ENCODE data around the gene EXOC8.

DNA sequence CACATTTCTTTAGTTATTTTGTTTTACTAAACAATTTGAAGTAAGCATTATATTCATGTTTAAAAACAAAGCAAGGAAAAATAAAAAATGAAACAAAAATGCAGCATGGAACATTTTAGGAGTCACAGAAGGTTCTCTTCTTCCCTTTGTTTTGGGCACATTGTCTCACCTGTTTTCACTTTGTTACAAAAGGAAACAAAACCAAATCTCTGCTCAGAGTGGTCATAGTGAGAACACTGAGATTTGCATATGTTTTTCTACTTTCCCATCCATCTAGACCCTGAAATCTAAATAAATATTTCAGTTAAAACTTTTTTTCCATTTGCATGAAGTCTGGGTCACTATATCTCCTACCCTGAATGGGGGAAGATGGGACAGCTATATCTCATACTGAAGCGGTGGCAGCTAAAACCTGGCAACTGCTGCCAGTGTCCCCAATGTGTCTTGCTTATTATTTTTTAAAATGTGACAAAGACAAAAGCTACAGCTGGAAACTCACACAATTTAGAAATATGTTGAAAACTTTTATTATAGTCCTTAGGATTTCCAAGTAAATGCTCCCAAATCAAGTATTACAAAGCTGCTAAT is 3.5 kb downstream of the EXOC8 start:
- TF ChIP-seq, protein P1, sequence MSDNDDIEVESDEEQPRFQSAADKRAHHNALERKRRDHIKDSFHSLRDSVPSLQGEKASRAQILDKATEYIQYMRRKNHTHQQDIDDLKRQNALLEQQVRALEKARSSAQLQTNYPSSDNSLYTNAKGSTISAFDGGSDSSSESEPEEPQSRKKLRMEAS (IDR thresholded peaks at IDR 0.05), result no peak
- TF ChIP-seq EP300 (IDR thresholded peaks at IDR 0.05; ENCODE audit: borderline replicate concordance) (no peak), YY1 (IDR thresholded peaks at IDR 0.05; ENCODE audit: low read depth) (no peak), NFIC (IDR thresholded peaks at IDR 0.05) (no peak), CREB1 (IDR thresholded peaks at IDR 0.05; ENCODE audit: low read depth) (no peak), CEBPB (IDR thresholded peaks at IDR 0.05) (no peak), TAF1 (IDR thresholded peaks at IDR 0.05; ENCODE audit: low read depth) (no peak), ZBTB7A (IDR thresholded peaks at IDR 0.05; ENCODE audit: low read depth) (no peak), TCF12 (IDR thresholded peaks at IDR 0.05; ENCODE audit: low read depth) (no peak), EGR1 (IDR thresholded peaks at IDR 0.05) (no peak), FOXM1 (IDR thresholded peaks at IDR 0.05; ENCODE audit: borderline replicate concordance, low read depth) (no peak), TEAD4 (IDR thresholded peaks at IDR 0.05) (no peak)
- TF ChIP-seq, protein P2, sequence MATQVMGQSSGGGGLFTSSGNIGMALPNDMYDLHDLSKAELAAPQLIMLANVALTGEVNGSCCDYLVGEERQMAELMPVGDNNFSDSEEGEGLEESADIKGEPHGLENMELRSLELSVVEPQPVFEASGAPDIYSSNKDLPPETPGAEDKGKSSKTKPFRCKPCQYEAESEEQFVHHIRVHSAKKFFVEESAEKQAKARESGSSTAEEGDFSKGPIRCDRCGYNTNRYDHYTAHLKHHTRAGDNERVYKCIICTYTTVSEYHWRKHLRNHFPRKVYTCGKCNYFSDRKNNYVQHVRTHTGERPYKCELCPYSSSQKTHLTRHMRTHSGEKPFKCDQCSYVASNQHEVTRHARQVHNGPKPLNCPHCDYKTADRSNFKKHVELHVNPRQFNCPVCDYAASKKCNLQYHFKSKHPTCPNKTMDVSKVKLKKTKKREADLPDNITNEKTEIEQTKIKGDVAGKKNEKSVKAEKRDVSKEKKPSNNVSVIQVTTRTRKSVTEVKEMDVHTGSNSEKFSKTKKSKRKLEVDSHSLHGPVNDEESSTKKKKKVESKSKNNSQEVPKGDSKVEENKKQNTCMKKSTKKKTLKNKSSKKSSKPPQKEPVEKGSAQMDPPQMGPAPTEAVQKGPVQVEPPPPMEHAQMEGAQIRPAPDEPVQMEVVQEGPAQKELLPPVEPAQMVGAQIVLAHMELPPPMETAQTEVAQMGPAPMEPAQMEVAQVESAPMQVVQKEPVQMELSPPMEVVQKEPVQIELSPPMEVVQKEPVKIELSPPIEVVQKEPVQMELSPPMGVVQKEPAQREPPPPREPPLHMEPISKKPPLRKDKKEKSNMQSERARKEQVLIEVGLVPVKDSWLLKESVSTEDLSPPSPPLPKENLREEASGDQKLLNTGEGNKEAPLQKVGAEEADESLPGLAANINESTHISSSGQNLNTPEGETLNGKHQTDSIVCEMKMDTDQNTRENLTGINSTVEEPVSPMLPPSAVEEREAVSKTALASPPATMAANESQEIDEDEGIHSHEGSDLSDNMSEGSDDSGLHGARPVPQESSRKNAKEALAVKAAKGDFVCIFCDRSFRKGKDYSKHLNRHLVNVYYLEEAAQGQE (IDR thresholded peaks at IDR 0.05; ENCODE audit: low read depth), result no peak
- TF ChIP-seq, protein P3, sequence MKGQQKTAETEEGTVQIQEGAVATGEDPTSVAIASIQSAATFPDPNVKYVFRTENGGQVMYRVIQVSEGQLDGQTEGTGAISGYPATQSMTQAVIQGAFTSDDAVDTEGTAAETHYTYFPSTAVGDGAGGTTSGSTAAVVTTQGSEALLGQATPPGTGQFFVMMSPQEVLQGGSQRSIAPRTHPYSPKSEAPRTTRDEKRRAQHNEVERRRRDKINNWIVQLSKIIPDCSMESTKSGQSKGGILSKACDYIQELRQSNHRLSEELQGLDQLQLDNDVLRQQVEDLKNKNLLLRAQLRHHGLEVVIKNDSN (IDR thresholded peaks at IDR 0.05), result no peak

Data from Ishikawa (cell line).